Caco-2 (cell line): Measurements from ENCODE around the gene WARS2. TPM values are rescaled to one million over a fixed set of nuclear protein-coding genes. Genes with fewer than 3 reads are reported as not detected.

Source experiments
- BruUV-seq: library from RNA; stranded (reverse); fragments of 400-500 nt; replicated peaks from 2 replicates; lab custom pipeline; 2021; lab: Mats Ljungman, UMichigan
- CTCF ChIA-PET: fragments of 300-600 bp; sonication (Branson Sonifier 250); formaldehyde crosslinking; loops from one replicate; lab custom pipeline; 2022; ENCODE audit warnings: antibody characterized with exemption; lab: Charles Lee
- POLR2A ChIA-PET: fragments of 300-600 bp; sonication (Branson Sonifier 250); formaldehyde crosslinking; loops from one replicate; lab custom pipeline; 2022; ENCODE audit warnings: antibody characterized with exemption; lab: Charles Lee
- DNase-seq, 2 experiments: peaks; one replicate each; pipeline versions ENCODE4 v3.0.0 to v3.0.0-alpha.2; 2020 to 2022
- H3K27me3 ChIP-seq: replicated peaks from 2 replicates; pipeline ENCODE4 v1.6.0; 2011; ENCODE audit warnings: low read length; ENCODE audit not compliant: control insufficient read depth, insufficient read depth
- H3K36me3 ChIP-seq: 2 replicates; pipeline ENCODE4 v1.5.1; 2011; ENCODE audit warnings: low read length; ENCODE audit not compliant: control insufficient read depth, insufficient read depth
- H3K4me1 ChIP-seq: fragments of 250-450 bp; sonication (Bioruptor Pico); 2 replicates; pipeline ENCODE4 v1.5.1; 2020; ENCODE audit warnings: mild to moderate bottlenecking
- H3K4me3 ChIP-seq: 2 replicates; pipeline ENCODE4 v1.5.1; 2011; ENCODE audit warnings: low read depth, mild to moderate bottlenecking, control low read depth, low read length
- H3K9me3 ChIP-seq: fragments of 250-450 bp; sonication (Bioruptor Pico); 2 replicates; pipeline ENCODE4 v1.5.1; 2020; ENCODE audit warnings: mild to moderate bottlenecking, moderate library complexity
- H3K27ac Mint-ChIP-seq: one replicate; pipeline ENCODE4 v1.8.0; 2022; ENCODE audit warnings: mixed read lengths; ENCODE audit not compliant: unreplicated experiment
- H3K27me3 Mint-ChIP-seq: one replicate; pipeline ENCODE4 v1.8.0; 2022; ENCODE audit warnings: mixed read lengths; ENCODE audit not compliant: insufficient read depth, unreplicated experiment
- H3K36me3 Mint-ChIP-seq: one replicate; pipeline ENCODE4 v1.8.0; 2022; ENCODE audit warnings: mild to moderate bottlenecking, mixed read lengths; ENCODE audit not compliant: insufficient read depth, unreplicated experiment
- H3K4me1 Mint-ChIP-seq: one replicate; pipeline ENCODE4 v1.8.0; 2022; ENCODE audit warnings: low read depth, mixed read lengths; ENCODE audit not compliant: unreplicated experiment
- H3K4me3 Mint-ChIP-seq: one replicate; pipeline ENCODE4 v1.8.0; 2022; ENCODE audit warnings: mild to moderate bottlenecking, moderate library complexity, mixed read lengths; ENCODE audit not compliant: unreplicated experiment
- H3K9me3 Mint-ChIP-seq: one replicate; pipeline ENCODE4 v1.8.0; 2022; ENCODE audit warnings: mixed read lengths; ENCODE audit not compliant: unreplicated experiment
- CTCF ChIP-seq, 2 experiments: fragments of 200-600 bp in 1 of 2; IDR thresholded peaks; 1 replicate in 1 of 2; 2 replicates in 1 of 2; pipeline versions ENCODE4 v1.5.1 to v1.8.0; 2011 to 2022; ENCODE audit warnings: antibody characterized with exemption in 1 of 2, control low read depth in 1 of 2, inconsistent platforms in 1 of 2, low read depth in 1 of 2, low read length in 1 of 2, mild to moderate bottlenecking in 1 of 2, moderate library complexity in 1 of 2; ENCODE audit not compliant: insufficient read depth in 1 of 2, severe bottlenecking in 1 of 2, unreplicated experiment in 1 of 2
- intact Hi-C: fragments of 100-400 bp; cut with micrococcal nuclease; formaldehyde crosslinking; loops from one replicate; pipeline ENCODE4 v1.10.0; 2022; ENCODE audit not compliant: unreplicated experiment
- total RNA-seq: library from RNA; stranded (reverse); gene quantifications from 2 replicates; pipeline ENCODE4 v1.2.3, GENCODE V29; 2022

The WARS2 gene
- total RNA-seq, 1 experiment from 2014 or later, result 11.9 TPM

- H3K4me1 ChIP-seq, result no peaks in the 10 kb centered on the region
- intact Hi-C loops, result no loop called here
- no peaks in the 10 kb centered on the region for H3K27me3 ChIP-seq
- no peak overlapping the region for H3K27ac Mint-ChIP-seq
- no TSS peak for BruUV-seq
- no peak for DNase-seq
- ChIA-PET CTCF (no interaction called here), POLR2A (no interaction called here)
- H3K4me3 ChIP-seq, result no peak overlapping the region
- no peaks in the 10 kb centered on the region for H3K36me3 ChIP-seq
- no peaks in the 10 kb centered on the region for H3K9me3 ChIP-seq
- H3K36me3 Mint-ChIP-seq, result no peaks in the 10 kb centered on the region
- H3K4me1 Mint-ChIP-seq, result no peaks in the 10 kb centered on the region
- H3K27me3 Mint-ChIP-seq, result no peaks in the 10 kb centered on the region
- H3K4me3 Mint-ChIP-seq, result no peak overlapping the region
- TF ChIP-seq CTCF (IDR thresholded peaks at IDR 0.05; ENCODE audit: insufficient read depth in 1 of 2, low read depth in 1 of 2, low read length in 1 of 2, severe bottlenecking in 1 of 2, unreplicated experiment in 1 of 2), result no peak
- no peaks in the 10 kb centered on the region for H3K9me3 Mint-ChIP-seq
Observed at GRCh38 chr1:118995312-118996016, 145.0 kb downstream of the WARS2 start.

- no peak for TF ChIP-seq CTCF (IDR thresholded peaks at IDR 0.05; ENCODE audit: insufficient read depth in 1 of 2, low read depth in 1 of 2, low read length in 1 of 2, severe bottlenecking in 1 of 2, unreplicated experiment in 1 of 2)
- no peak overlapping the region for H3K4me3 ChIP-seq
- DNase-seq, result no peak
- no peak overlapping the region for H3K27ac Mint-ChIP-seq
- BruUV-seq, result no TSS peak
- H3K4me1 ChIP-seq, result no peaks in the 10 kb centered on the region
- H3K4me3 Mint-ChIP-seq, result no peak overlapping the region
- H3K9me3 ChIP-seq, result no peaks in the 10 kb centered on the region
- intact Hi-C loops, result no loop called here
- CTCF ChIA-PET, result no interaction called here
- no peaks in the 10 kb centered on the region for H3K36me3 ChIP-seq
- POLR2A ChIA-PET, result no interaction called here
- no peaks in the 10 kb centered on the region for H3K27me3 ChIP-seq
- H3K27me3 Mint-ChIP-seq, result no peaks in the 10 kb centered on the region
- H3K4me1 Mint-ChIP-seq, result no peaks in the 10 kb centered on the region
- H3K36me3 Mint-ChIP-seq, result no peaks in the 10 kb centered on the region
- no peaks in the 10 kb centered on the region for H3K9me3 Mint-ChIP-seq
Observed at GRCh38 chr1:118993700-118994026, 146.8 kb downstream of the WARS2 start.

DNA sequence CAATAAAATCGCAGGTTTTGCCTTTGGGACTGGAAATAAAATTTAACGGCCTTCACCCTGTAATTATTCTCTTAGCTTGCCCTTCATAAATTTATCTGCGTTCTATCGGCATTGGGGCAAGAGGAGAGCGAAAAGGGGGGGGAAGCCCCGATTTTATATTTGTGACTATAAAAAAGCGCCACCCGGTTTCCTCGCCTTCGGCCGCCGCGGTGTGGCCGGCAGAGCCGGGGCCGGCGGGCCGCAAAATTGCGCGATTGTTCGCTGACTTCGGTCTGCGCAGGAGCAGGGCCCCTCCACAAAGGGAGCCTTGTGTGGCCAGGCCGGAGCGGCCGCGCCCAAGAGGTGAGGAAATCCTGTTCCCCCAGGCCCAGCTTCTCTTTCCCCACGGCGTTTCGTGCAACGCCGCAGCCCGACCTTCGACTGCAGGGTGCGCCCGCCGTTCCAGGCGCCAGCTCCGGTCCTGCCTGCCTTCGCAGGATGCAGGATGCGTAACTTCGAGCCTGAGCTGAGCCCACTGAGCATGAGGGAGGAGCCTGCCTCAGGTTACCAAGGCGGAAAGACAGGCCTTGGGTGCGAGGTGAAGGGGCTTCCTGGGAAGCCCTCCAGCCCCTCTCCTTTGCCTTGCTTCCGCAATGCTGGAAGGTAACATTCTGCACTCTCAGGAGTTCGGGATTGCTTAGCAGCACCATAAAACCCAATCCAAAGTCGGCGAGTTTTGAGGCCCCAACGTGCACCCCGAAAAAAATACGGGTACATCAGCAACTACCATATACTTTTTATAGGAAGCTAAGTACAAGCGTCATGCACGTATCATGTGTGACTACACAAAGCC, 147.4 kb downstream of the WARS2 start:
- ChIA-PET POLR2A (no interaction called here), CTCF (no interaction called here)
- no peaks in the 10 kb centered on the region for H3K9me3 Mint-ChIP-seq
- H3K36me3 Mint-ChIP-seq, result no peaks in the 10 kb centered on the region
- no peaks in the 10 kb centered on the region for H3K4me1 Mint-ChIP-seq
- H3K9me3 ChIP-seq, result no peaks in the 10 kb centered on the region
- no peak for DNase-seq
- no peaks in the 10 kb centered on the region for H3K27me3 ChIP-seq
- no peak for TF ChIP-seq CTCF (IDR thresholded peaks at IDR 0.05; ENCODE audit: insufficient read depth in 1 of 2, low read depth in 1 of 2, low read length in 1 of 2, severe bottlenecking in 1 of 2, unreplicated experiment in 1 of 2)
- H3K27ac Mint-ChIP-seq, result no peak overlapping the region
- intact Hi-C loops, result no loop called here
- no peak overlapping the region for H3K4me3 ChIP-seq
- no peak overlapping the region for H3K4me3 Mint-ChIP-seq
- H3K27me3 Mint-ChIP-seq, result no peaks in the 10 kb centered on the region
- no peaks in the 10 kb centered on the region for H3K36me3 ChIP-seq
- no TSS peak for BruUV-seq
- H3K4me1 ChIP-seq, result no peaks in the 10 kb centered on the region
